ENCODE measurements around the gene SYAP1. TPM values are rescaled to one million over a fixed set of nuclear protein-coding genes. Genes with fewer than 3 reads are reported as not detected.
"Not testable (repeated sequence)": the region's sequence is repeated elsewhere in the genome, so short reads cannot be mapped to it uniquely, and the experiment has no call there.

The SYAP1 gene
- polyA plus RNA-seq, 1 donor from 2014 or later: 14.4 TPM

GRCh38 chrX:16712548-16713155, 6.8 kb upstream of the SYAP1 start, which contains the start of gene CTPS2:
Gene CTPS2, minus strand, starts transcription at chrX:16712669. Its CDS starts 9,767 bp downstream, at chrX:16702902.
- H3K27ac ChIP-seq (ENCODE audit: low read length): peak within 1 kb of the TSS; percentile 16
- peak within 1 kb of the TSS; percentile 45 for H2AFZ ChIP-seq (ENCODE audit: low read depth, low read length)
- H3K4me3 ChIP-seq (ENCODE audit: low read length): peak within 1 kb of the TSS; percentile 68
- H4K20me1 ChIP-seq (ENCODE audit: insufficient read depth): no peaks in the 10 kb centered on the region
- no peaks in the 10 kb centered on the region for H3K27me3 ChIP-seq (ENCODE audit: insufficient read depth, low read depth, low read length)
- no peaks in the 10 kb centered on the region for H3K79me2 ChIP-seq (replicated peaks; ENCODE audit: insufficient read depth, low read length)
- H3F3A ChIP-seq (ENCODE audit: insufficient read depth, low read length, poor library complexity, severe bottlenecking): no peaks in the 10 kb centered on the region
- H3K36me3 ChIP-seq (ENCODE audit: insufficient read depth, low read length): no peaks in the 10 kb centered on the region
- H3K9me2 ChIP-seq (ENCODE audit: insufficient read depth, low read length): no peaks in the 10 kb centered on the region
- H3K9me3 ChIP-seq (ENCODE audit: low read length): no peaks in the 10 kb centered on the region
- TF ChIP-seq REST (IDR thresholded peaks at IDR 0.05; ENCODE audit: borderline replicate concordance): no peak
- TF ChIP-seq SMC3 (conservative IDR thresholded peaks at IDR 0.05; ENCODE audit: poor library complexity): no peak
- no peak for TF ChIP-seq MXI1 (conservative IDR thresholded peaks at IDR 0.05; ENCODE audit: poor library complexity, severe bottlenecking)
- no peak for TF ChIP-seq EP300 (conservative IDR thresholded peaks at IDR 0.05; ENCODE audit: poor library complexity, severe bottlenecking)
- TF ChIP-seq CTCF (IDR thresholded peaks at IDR 0.05; ENCODE audit: poor library complexity, severe bottlenecking): no peak
- TF ChIP-seq RAD21 (conservative IDR thresholded peaks at IDR 0.05): no peak
- no peak for TF ChIP-seq TAF1 (IDR thresholded peaks at IDR 0.05; ENCODE audit: low read depth)
- TF ChIP-seq EZH2 (IDR thresholded peaks at IDR 0.05; ENCODE audit: borderline replicate concordance, insufficient read depth, low read length, poor library complexity, severe bottlenecking): no peak
- peak within 1 kb of the TSS; percentile 68 for H3K9ac ChIP-seq (ENCODE audit: low read length)
- H3K4me2 ChIP-seq (ENCODE audit: low read length): no peak within 1 kb of the TSS

- TF ChIP-seq MXI1 (conservative IDR thresholded peaks at IDR 0.05; ENCODE audit: poor library complexity, severe bottlenecking): no peak
- no peak for TF ChIP-seq EZH2 (IDR thresholded peaks at IDR 0.05; ENCODE audit: borderline replicate concordance, insufficient read depth, low read length, poor library complexity, severe bottlenecking)
- TF ChIP-seq SMC3 (conservative IDR thresholded peaks at IDR 0.05; ENCODE audit: poor library complexity): no peak
- TF ChIP-seq REST (IDR thresholded peaks at IDR 0.05; ENCODE audit: borderline replicate concordance): no peak
- TF ChIP-seq EP300 (conservative IDR thresholded peaks at IDR 0.05; ENCODE audit: poor library complexity, severe bottlenecking): no peak
- no peak for TF ChIP-seq POLR2AphosphoS5 (IDR thresholded peaks at IDR 0.05)
- TF ChIP-seq CTCF (IDR thresholded peaks at IDR 0.05; ENCODE audit: poor library complexity, severe bottlenecking): no peak
- TF ChIP-seq RAD21 (conservative IDR thresholded peaks at IDR 0.05): no peak
- TF ChIP-seq TAF1 (IDR thresholded peaks at IDR 0.05; ENCODE audit: low read depth): no peak
- H3K27me3 ChIP-seq (ENCODE audit: insufficient read depth, low read depth, low read length): no peaks in the 10 kb centered on the region
- no peaks in the 10 kb centered on the region for H3K9me2 ChIP-seq (ENCODE audit: insufficient read depth, low read length)
- H3F3A ChIP-seq (ENCODE audit: insufficient read depth, low read length, poor library complexity, severe bottlenecking): no peaks in the 10 kb centered on the region
- no peaks in the 10 kb centered on the region for H3K9me3 ChIP-seq (ENCODE audit: low read length)
- no peaks in the 10 kb centered on the region for H4K20me1 ChIP-seq (ENCODE audit: insufficient read depth)
- no peak overlapping the region for H3K9ac ChIP-seq (ENCODE audit: low read length)
- H3K79me2 ChIP-seq (replicated peaks; ENCODE audit: insufficient read depth, low read length): no peaks in the 10 kb centered on the region
- no peak overlapping the region for H3K4me2 ChIP-seq (ENCODE audit: low read length)
- H3K36me3 ChIP-seq (ENCODE audit: insufficient read depth, low read length): no peaks in the 10 kb centered on the region
- no peak overlapping the region for H3K27ac ChIP-seq (ENCODE audit: low read length)
- no peak overlapping the region for H3K4me3 ChIP-seq (ENCODE audit: low read length)
- H2AFZ ChIP-seq (ENCODE audit: low read depth, low read length): no peak overlapping the region
Measured at GRCh38 chrX:16714504-16714903, 4.9 kb upstream of the SYAP1 start.

GRCh38 chrX:16715638-16716037, 3.8 kb upstream of the SYAP1 start:
- H3K36me3 ChIP-seq (ENCODE audit: insufficient read depth, low read length); H3K27me3 ChIP-seq (ENCODE audit: insufficient read depth, low read depth, low read length); H3K4me3 ChIP-seq (ENCODE audit: low read length); H3K79me2 ChIP-seq (replicated peaks; ENCODE audit: insufficient read depth, low read length); H4K20me1 ChIP-seq (ENCODE audit: insufficient read depth); H3K9me3 ChIP-seq (ENCODE audit: low read length); H3K4me2 ChIP-seq (ENCODE audit: low read length); H3K9me2 ChIP-seq (ENCODE audit: insufficient read depth, low read length); H3K27ac ChIP-seq (ENCODE audit: low read length); H3K9ac ChIP-seq (ENCODE audit: low read length); H2AFZ ChIP-seq (ENCODE audit: low read depth, low read length); H3F3A ChIP-seq (ENCODE audit: insufficient read depth, low read length, poor library complexity, severe bottlenecking): not testable (repeated sequence)
